GM12874 (cell line): Measurements from ENCODE around the gene PISD.

ENCODE experiments used
- TF ChIP-seq, protein P1 (sequence below): IDR thresholded peaks from 2 replicates; pipeline ENCODE4 v1.5.1; 2011; ENCODE audit warnings: low read depth, mild to moderate bottlenecking, control low read depth, low read length, moderate library complexity; ENCODE audit not compliant: insufficient read depth

PISD gene

DNA sequence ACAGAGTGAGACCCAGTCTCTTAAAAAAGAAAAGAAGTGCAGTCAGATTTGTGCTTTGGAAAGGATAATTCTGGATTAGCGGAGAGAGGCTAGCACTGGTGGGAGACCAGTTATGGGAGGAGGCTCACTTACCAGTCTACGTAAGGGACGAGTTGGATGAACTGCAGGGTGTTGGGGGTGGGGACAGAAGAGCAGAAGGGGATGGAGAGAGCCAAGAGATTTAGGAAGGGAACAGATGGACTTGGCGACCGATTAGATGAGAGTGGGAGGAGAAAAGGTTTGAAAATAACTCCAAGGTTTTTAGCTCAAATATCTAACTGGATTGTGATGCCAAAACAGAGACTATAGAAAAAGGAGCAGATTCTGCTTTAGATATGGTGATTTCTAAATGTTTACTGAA is 84.3 kb downstream of the PISD start:
- TF ChIP-seq, protein P1, sequence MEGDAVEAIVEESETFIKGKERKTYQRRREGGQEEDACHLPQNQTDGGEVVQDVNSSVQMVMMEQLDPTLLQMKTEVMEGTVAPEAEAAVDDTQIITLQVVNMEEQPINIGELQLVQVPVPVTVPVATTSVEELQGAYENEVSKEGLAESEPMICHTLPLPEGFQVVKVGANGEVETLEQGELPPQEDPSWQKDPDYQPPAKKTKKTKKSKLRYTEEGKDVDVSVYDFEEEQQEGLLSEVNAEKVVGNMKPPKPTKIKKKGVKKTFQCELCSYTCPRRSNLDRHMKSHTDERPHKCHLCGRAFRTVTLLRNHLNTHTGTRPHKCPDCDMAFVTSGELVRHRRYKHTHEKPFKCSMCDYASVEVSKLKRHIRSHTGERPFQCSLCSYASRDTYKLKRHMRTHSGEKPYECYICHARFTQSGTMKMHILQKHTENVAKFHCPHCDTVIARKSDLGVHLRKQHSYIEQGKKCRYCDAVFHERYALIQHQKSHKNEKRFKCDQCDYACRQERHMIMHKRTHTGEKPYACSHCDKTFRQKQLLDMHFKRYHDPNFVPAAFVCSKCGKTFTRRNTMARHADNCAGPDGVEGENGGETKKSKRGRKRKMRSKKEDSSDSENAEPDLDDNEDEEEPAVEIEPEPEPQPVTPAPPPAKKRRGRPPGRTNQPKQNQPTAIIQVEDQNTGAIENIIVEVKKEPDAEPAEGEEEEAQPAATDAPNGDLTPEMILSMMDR = no peak

DNA sequence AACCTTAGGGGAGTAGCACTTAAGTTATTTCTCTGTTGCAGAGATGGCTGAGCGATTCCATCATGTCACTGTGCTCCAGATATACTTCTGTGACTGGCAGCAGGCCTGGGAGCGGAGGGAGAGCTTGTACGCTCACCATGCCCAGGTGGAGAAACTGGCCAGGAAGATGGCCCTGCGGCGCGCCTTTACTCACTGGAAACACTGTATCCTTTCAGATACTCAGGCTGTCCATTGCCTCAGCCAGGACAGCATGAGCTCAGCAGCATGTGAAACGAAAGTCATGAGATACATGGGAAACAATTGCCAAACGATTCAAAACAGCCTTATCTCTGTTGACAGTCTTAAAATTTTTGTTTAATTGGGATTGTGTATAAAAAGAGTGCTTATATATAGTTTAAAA is 86.8 kb downstream of the PISD start:
- TF ChIP-seq, protein P1 = no peak

DNA sequence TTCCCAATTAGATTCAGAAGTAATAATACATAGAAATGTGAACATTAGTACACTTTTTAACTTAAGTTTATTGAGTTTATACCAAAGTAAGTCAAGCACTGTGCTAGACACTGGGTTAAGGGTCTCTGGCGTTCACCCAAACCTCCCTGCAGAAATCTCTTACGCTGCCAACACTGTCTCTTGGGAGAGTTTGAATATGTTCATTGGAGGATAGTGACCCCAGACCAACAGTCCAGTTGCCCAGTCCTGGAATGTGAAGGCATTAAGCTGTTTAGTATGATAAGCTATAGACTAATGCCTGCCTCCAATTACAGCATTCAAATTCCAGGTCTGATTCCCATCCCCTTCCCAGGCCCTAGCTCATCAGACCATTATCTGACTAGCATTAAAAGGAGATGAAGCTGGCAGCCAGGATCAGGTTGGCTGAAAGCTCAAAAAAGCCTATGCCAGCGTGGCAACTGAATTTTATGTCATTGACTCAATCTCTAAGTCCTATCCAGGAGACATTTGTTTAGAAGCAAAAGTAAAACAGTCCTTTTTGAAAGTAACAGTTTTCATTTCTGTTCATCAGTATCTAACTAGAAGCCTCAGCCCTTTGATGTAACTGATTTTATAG is 87.9 kb downstream of the PISD start:
- TF ChIP-seq, protein P1 = no peak

DNA sequence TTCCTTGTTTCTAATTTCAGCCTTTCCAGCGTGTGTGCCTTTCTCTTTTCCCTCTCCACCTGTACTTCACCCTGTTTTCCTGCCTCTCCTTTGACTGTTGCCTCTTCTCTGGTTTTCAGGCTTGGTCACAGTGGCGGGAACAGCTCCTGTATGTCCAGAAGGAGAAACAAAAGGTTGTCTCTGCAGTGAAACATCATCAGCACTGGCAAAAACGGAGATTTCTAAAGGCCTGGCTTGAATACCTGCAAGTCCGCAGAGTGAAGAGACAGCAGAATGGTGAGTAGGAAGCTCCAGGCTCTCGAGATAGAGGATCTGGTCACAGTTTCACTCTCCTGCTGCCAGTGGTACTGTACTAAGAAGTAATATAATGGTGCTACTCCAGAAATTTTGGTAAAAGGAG is 89.1 kb downstream of the PISD start:
- TF ChIP-seq, protein P1 = no peak

DNA sequence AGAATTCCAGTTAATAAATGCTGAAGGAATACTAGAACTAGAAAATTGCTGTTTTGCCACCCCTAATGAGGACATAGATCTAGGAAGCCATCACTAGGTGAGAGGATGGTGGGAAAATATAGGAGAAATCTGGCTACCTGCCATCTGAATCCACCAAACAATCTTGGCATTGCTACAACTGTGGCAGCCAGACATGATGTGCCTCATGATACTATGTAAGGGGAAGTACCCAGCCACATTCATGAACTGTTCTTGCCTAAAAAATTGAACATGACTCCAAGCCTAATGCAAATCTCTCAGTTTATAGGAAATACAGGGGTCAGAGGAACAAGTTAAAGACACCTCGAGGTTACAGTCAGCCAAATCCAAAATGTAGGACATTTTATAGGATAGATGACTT is 92.9 kb downstream of the PISD start:
- TF ChIP-seq, protein P1 = no peak
